GM06990 (cell line): Measurements from ENCODE around the gene LCN1.

ENCODE experiments used
- DNase-seq: peaks from one replicate; pipeline ENCODE4 v3.0.0-alpha.2; 2011; ENCODE audit not compliant: insufficient read length; ENCODE audit errors: extremely low read depth
- H3K27me3 ChIP-seq: replicated peaks from 2 replicates; pipeline ENCODE4 v1.6.0; 2011; ENCODE audit warnings: low read length; ENCODE audit not compliant: control insufficient read depth, insufficient read depth
- H3K36me3 ChIP-seq: 2 replicates; pipeline ENCODE4 v1.5.1; 2011; ENCODE audit warnings: low read length; ENCODE audit not compliant: control insufficient read depth, insufficient read depth
- H3K4me3 ChIP-seq: replicated peaks from 2 replicates; pipeline ENCODE4 v1.5.1; 2011; ENCODE audit warnings: low read depth, mild to moderate bottlenecking, control low read depth, low read length
- TF ChIP-seq, protein P1 (sequence below): IDR thresholded peaks from 2 replicates; pipeline ENCODE4 v1.5.1; 2011; ENCODE audit warnings: low read length, control low read depth, mild to moderate bottlenecking, inconsistent platforms; ENCODE audit not compliant: insufficient read depth, poor library complexity, severe bottlenecking

The LCN1 gene

DNA sequence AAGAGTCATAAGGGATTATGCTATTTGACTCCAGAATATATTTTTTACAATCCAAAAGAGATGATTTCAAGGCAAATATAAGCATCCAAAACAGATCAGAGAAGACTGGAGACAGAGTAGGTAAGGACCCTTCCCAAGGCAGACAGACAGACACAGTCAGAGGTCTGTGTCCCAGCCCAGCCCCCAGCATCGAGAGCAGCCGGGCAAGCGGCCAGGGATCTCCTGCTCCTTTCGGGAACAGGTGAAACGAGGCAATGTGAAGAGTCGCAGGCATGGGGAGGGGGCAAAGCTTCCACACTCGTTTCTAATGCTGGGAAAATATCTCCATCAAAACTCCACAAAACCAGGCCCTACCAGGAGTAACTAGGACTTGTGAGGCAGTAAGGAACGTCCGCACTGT lies 46.1 kb downstream of the LCN1 start:
- H3K4me3 ChIP-seq: no peak overlapping the region
- TF ChIP-seq, protein P1, sequence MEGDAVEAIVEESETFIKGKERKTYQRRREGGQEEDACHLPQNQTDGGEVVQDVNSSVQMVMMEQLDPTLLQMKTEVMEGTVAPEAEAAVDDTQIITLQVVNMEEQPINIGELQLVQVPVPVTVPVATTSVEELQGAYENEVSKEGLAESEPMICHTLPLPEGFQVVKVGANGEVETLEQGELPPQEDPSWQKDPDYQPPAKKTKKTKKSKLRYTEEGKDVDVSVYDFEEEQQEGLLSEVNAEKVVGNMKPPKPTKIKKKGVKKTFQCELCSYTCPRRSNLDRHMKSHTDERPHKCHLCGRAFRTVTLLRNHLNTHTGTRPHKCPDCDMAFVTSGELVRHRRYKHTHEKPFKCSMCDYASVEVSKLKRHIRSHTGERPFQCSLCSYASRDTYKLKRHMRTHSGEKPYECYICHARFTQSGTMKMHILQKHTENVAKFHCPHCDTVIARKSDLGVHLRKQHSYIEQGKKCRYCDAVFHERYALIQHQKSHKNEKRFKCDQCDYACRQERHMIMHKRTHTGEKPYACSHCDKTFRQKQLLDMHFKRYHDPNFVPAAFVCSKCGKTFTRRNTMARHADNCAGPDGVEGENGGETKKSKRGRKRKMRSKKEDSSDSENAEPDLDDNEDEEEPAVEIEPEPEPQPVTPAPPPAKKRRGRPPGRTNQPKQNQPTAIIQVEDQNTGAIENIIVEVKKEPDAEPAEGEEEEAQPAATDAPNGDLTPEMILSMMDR: no peak
- no peaks in the 10 kb centered on the region for H3K27me3 ChIP-seq
- H3K36me3 ChIP-seq: no peaks in the 10 kb centered on the region
- DNase-seq: no peak

DNA sequence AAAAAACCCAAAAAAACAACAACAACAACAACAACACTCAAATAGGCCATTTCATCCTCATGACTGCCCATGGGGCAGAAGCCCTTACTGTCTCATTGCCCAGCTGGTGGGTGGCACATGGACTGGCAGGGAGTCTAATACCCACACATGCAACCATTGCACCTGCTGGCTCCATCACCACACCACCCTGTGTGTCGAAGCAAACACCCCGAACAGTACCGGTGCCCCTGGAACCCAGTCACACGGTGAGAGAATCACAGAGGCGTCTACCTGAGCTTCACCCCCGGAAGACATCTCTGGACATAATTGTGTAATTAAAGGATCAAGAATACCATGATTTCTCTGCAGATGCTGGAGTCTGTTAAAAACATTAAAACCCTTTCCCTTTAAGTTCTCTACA lies 46.8 kb downstream of the LCN1 start:
- no peaks in the 10 kb centered on the region for H3K36me3 ChIP-seq
- H3K27me3 ChIP-seq: no peaks in the 10 kb centered on the region
- DNase-seq: no peak
- H3K4me3 ChIP-seq: no peak overlapping the region
- TF ChIP-seq, protein P1: no peak

DNA sequence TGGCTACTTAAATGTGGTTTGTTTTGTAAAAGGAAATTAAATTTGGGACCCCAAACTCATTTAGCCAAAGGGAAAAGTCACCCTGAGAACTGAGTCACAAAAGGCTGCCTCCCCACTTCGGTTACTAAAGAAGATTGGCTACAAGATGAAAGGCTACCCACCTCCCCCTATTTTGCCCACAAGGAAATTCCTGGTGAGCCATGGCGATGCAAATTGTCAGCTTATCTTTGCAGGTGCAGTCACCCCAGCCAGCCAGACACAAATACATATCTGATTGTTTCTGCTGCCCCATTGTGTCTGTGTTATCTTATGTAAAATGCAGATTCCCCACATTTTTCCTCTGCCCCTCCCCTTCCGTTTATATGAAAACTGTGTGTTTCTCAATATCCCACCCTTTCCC lies 49.2 kb downstream of the LCN1 start:
- H3K36me3 ChIP-seq: no peaks in the 10 kb centered on the region
- TF ChIP-seq, protein P1: no peak
- H3K27me3 ChIP-seq: no peaks in the 10 kb centered on the region
- no peak for DNase-seq
- H3K4me3 ChIP-seq: no peak overlapping the region

DNA sequence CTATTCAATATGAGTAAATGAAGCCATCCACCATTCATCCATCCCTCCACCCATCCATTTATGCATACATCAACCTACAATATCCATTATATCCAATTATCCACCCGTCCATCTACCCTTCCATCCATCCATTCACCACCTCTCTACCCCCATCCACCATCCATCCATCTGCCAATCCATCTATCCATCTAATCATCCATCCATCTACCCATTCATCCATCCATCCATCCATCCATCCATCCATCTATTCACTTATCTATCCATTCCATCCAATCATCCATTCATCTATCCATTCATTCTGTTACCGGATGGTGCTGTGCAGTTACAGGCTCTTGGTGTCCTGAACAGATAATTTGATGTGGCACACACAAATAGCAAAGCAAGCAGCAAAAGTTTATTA lies 51.0 kb downstream of the LCN1 start:
- no peak for DNase-seq
- Histone ChIP-seq H3K4me3 (no peak overlapping the region), H3K36me3 (no peaks in the 10 kb centered on the region), H3K27me3 (no peaks in the 10 kb centered on the region)
- TF ChIP-seq, protein P1: no peak

DNA sequence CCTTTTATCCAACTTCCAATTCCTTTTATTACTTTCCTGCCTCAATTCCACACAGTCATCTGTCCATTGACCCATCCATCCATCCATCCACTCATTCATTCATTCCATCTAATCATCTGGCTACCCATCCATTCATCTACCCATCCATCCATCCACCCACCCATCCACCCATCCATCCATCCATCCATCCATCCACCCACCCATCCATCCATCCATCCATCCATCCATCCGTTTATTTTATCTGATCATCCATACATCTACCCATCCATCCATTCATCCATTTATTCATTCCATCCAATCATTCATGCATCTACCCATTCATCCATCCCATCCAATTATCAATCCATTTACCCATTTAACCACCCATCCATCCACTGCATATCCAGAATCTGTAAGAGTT lies 51.9 kb downstream of the LCN1 start:
- DNase-seq: no peak
- Histone ChIP-seq H3K36me3 (no peaks in the 10 kb centered on the region), H3K4me3 (no peak overlapping the region), H3K27me3 (no peaks in the 10 kb centered on the region)
- TF ChIP-seq, protein P1: no peak

DNA sequence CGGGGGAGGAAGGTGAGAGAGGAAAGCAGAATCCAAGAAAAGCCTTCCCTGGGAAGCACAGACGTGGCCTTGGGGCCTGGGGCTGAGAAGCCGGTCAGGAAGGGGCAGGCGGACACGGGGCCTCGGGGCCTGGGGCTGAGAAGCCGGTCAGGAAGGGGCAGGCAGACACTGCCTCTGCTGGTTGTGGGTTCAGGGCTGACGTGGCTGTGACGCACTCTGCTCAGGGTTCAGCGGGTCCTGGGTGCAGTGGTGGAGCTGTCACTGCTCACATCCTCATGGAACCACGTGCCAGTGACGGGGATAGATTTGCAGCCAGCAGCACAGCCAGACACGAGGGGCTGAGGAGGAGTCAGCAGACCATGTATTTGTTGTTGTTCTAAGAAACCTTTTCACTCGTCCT lies 53.1 kb downstream of the LCN1 start:
- DNase-seq: no peak
- Histone ChIP-seq H3K27me3 (no peaks in the 10 kb centered on the region), H3K36me3 (no peaks in the 10 kb centered on the region), H3K4me3 (no peak overlapping the region)
- TF ChIP-seq, protein P1: no peak
